H1 (cell line): ENCODE measurements around the gene PPP2R5B. TPM values are rescaled to one million over a fixed set of nuclear protein-coding genes. Genes with fewer than 3 reads are reported as not detected.
A peak's percentile ranks its signal among the peaks of the same experiment; 100 is the strongest.

Source experiments
- CTCF ChIA-PET: fragments of 300-600 bp; sonication (Branson Sonifier 250); formaldehyde crosslinking; loops from one replicate; lab custom pipeline; 2021; ENCODE audit not compliant: partially characterized antibody; lab: Charles Lee
- POLR2A ChIA-PET: fragments of 300-600 bp; sonication (Branson Sonifier 250); formaldehyde crosslinking; loops from one replicate; lab custom pipeline; 2021; ENCODE audit warnings: inconsistent platforms; ENCODE audit not compliant: partially characterized antibody; lab: Charles Lee
- DNase-seq, 2 experiments: peaks; one replicate each; pipeline versions ENCODE4 v3.0.0 to v3.0.0-alpha.2; 2010 to 2022; ENCODE audit warnings: low spot score in 2 of 2, low read depth in 1 of 2, mixed read lengths in 1 of 2
- FAIRE-seq: peaks from 2 replicates; lab custom pipeline; 2011; peaks lifted over from hg19 to GRCh38; lab: Jason Lieb, UNC
- H2AFZ ChIP-seq: 2 replicates; pipeline ENCODE4 v1.8.1; 2012; ENCODE audit warnings: low read length, inconsistent platforms
- H2AK5ac ChIP-seq: 2 replicates; pipeline ENCODE4 v1.6.1; 2013; ENCODE audit warnings: low read depth, low read length
- H2BK120ac ChIP-seq: replicated peaks from 2 replicates; pipeline ENCODE3; 2013; ENCODE audit warnings: low read depth, low read length, inconsistent platforms
- H2BK12ac ChIP-seq: 2 replicates; pipeline ENCODE4 v1.6.1; 2013; ENCODE audit warnings: low read depth, low read length
- H2BK15ac ChIP-seq: 2 replicates; pipeline ENCODE4 v1.6.1; 2013; ENCODE audit warnings: low read length
- H2BK20ac ChIP-seq: 2 replicates; pipeline ENCODE4 v1.6.1; 2013; ENCODE audit warnings: low read length
- H2BK5ac ChIP-seq: 2 replicates; pipeline ENCODE4 v1.6.1; 2013; ENCODE audit warnings: low read depth, low read length
- H3K14ac ChIP-seq: 2 replicates; pipeline ENCODE4 v1.6.1; 2013; ENCODE audit warnings: inconsistent platforms; ENCODE audit not compliant: insufficient read length
- H3K18ac ChIP-seq: 2 replicates; pipeline ENCODE4 v1.6.1; 2013; ENCODE audit warnings: low read length; ENCODE audit errors: extremely low read depth
- H3K23ac ChIP-seq: 2 replicates; pipeline ENCODE4 v1.6.1; 2013; ENCODE audit warnings: inconsistent platforms; ENCODE audit not compliant: insufficient read length
- H3K23me2 ChIP-seq: 2 replicates; pipeline ENCODE4 v1.6.1; 2013; ENCODE audit warnings: low read depth, low read length
- H3K27ac ChIP-seq: 2 replicates; pipeline ENCODE4 v1.6.1; 2011; ENCODE audit warnings: low read depth, low read length, inconsistent platforms
- H3K27me3 ChIP-seq, 4 experiments: replicated peaks in 1 of 4; 1 replicate in 1 of 4; 2 replicates in 3 of 4; pipeline versions ENCODE4 v1.6.1 to v1.8.1; 2011 to 2013; ENCODE audit warnings: low read length in 3 of 4, mild to moderate bottlenecking in 3 of 4, inconsistent platforms in 2 of 4, mixed read lengths in 2 of 4, moderate library complexity in 1 of 4; ENCODE audit not compliant: control insufficient read depth in 3 of 4, insufficient read depth in 3 of 4; ENCODE audit errors: extremely low read depth in 1 of 4
- H3K36me3 ChIP-seq, 4 experiments: 2 replicates each; pipeline versions ENCODE4 v1.6.1 to v1.8.1; 2011 to 2013; ENCODE audit warnings: mild to moderate bottlenecking in 4 of 4, low read length in 3 of 4, moderate library complexity in 2 of 4, control low read depth in 1 of 4, inconsistent platforms in 1 of 4; ENCODE audit not compliant: insufficient read depth in 4 of 4, control insufficient read depth in 2 of 4
- H3K4ac ChIP-seq: replicated peaks from 2 replicates; pipeline ENCODE3; 2013; ENCODE audit warnings: low read length, low read depth, mixed read lengths, inconsistent platforms; ENCODE audit not compliant: insufficient read length
- H3K4me1 ChIP-seq, 4 experiments: replicated peaks in 1 of 4; 1 replicate in 1 of 4; 2 replicates in 3 of 4; pipeline versions ENCODE4 v1.6.1 to v1.8.1; 2011 to 2013; ENCODE audit warnings: low read length in 3 of 4, inconsistent platforms in 2 of 4, mixed read lengths in 1 of 4; ENCODE audit not compliant: insufficient read depth in 4 of 4, control insufficient read depth in 3 of 4
- H3K4me2 ChIP-seq, 2 experiments: 2 replicates each; pipeline versions ENCODE4 v1.6.1 to v1.8.1; 2011 to 2013; ENCODE audit warnings: low read depth in 2 of 2, low read length in 2 of 2, control low read depth in 1 of 2, inconsistent platforms in 1 of 2, mild to moderate bottlenecking in 1 of 2; ENCODE audit not compliant: insufficient read depth in 1 of 2
- H3K4me3 ChIP-seq, 4 experiments: fragments of 200-600, 300-600 bp in 1 of 4; sonication (generic), shearing (Covaris generic), sonication (Bioruptor Twin) in 1 of 4; 2 replicates each; pipeline versions ENCODE4 v1.5.1 to v1.8.1; 2011 to 2016; ENCODE audit warnings: low read length in 4 of 4, low read depth in 3 of 4, control low read depth in 2 of 4, inconsistent platforms in 2 of 4, mild to moderate bottlenecking in 2 of 4, mixed read lengths in 1 of 4, moderate library complexity in 1 of 4; ENCODE audit not compliant: insufficient read depth in 2 of 4; ENCODE audit errors: extremely low read depth in 1 of 4
- H3K56ac ChIP-seq: replicated peaks from 2 replicates; pipeline ENCODE3; 2013; ENCODE audit warnings: low read depth, mild to moderate bottlenecking, mixed read lengths, low read length, inconsistent platforms; ENCODE audit not compliant: insufficient read length
- H3K79me1 ChIP-seq: 2 replicates; pipeline ENCODE4 v1.6.1; 2013; ENCODE audit warnings: low read depth, low read length, control low read depth
- H3K79me2 ChIP-seq, 2 experiments: 2 replicates each; pipeline versions ENCODE4 v1.6.1 to v1.8.1; 2012 to 2013; ENCODE audit warnings: low read length in 2 of 2, mild to moderate bottlenecking in 2 of 2, inconsistent platforms in 1 of 2; ENCODE audit not compliant: insufficient read depth in 2 of 2, control insufficient read depth in 1 of 2
- H3K9ac ChIP-seq, 4 experiments: replicated peaks in 1 of 4; 1 replicate in 1 of 4; 2 replicates in 3 of 4; pipeline versions ENCODE4 v1.6.1 to v1.8.1; 2011 to 2013; ENCODE audit warnings: low read depth in 3 of 4, low read length in 3 of 4, control low read depth in 2 of 4, mild to moderate bottlenecking in 2 of 4, moderate library complexity in 2 of 4, inconsistent platforms in 1 of 4; ENCODE audit errors: extremely low read depth in 1 of 4
- H3K9me3 ChIP-seq, 2 experiments: 2 replicates each; pipeline versions ENCODE4 v1.6.1 to v1.8.1; 2012 to 2013; ENCODE audit warnings: mild to moderate bottlenecking in 2 of 2, moderate library complexity in 2 of 2, control low read depth in 1 of 2, inconsistent platforms in 1 of 2, low read depth in 1 of 2, low read length in 1 of 2, mixed read lengths in 1 of 2; ENCODE audit not compliant: insufficient read depth in 2 of 2
- H4K20me1 ChIP-seq, 2 experiments: replicated peaks in 1 of 2; 2 replicates each; pipeline versions ENCODE3 to v1.8.1; 2011 to 2013; ENCODE audit warnings: inconsistent platforms in 2 of 2, low read length in 2 of 2, mild to moderate bottlenecking in 1 of 2; ENCODE audit not compliant: insufficient read depth in 2 of 2, control insufficient read depth in 1 of 2
- H4K5ac ChIP-seq: 2 replicates; pipeline ENCODE4 v1.6.1; 2013; ENCODE audit warnings: low read length, low read depth, mixed read lengths, inconsistent platforms; ENCODE audit not compliant: insufficient read length
- H4K8ac ChIP-seq: 2 replicates; pipeline ENCODE4 v1.8.0; 2013; ENCODE audit warnings: mild to moderate bottlenecking, moderate library complexity, low read length, inconsistent platforms; ENCODE audit not compliant: insufficient read depth; ENCODE audit errors: extremely low read depth
- H4K91ac ChIP-seq: replicated peaks from 2 replicates; pipeline ENCODE3; 2013; ENCODE audit warnings: low read length, mixed read lengths, inconsistent platforms; ENCODE audit not compliant: insufficient read length
- CTBP2 ChIP-seq: IDR thresholded peaks from 2 replicates; pipeline ENCODE4 v1.7.0; 2011; ENCODE audit warnings: borderline replicate concordance, mild to moderate bottlenecking, moderate library complexity, mixed read lengths, low read length; ENCODE audit not compliant: insufficient read depth, insufficient read length
- EGR1 ChIP-seq: IDR thresholded peaks from 2 replicates; pipeline ENCODE4 v1.6.1; 2011; ENCODE audit warnings: low read depth, low read length, borderline replicate concordance
- RBBP5 ChIP-seq: IDR thresholded peaks from 2 replicates; pipeline ENCODE4 v1.7.1; 2012; ENCODE audit warnings: low read depth, mild to moderate bottlenecking, inconsistent platforms, low read length, moderate library complexity, borderline replicate concordance
- SAP30 ChIP-seq: fragments of 300-600 bp; sonication (generic); IDR thresholded peaks from 2 replicates; pipeline ENCODE4 v1.7.1; 2012; ENCODE audit warnings: low read length, moderate library complexity, mild to moderate bottlenecking, inconsistent platforms; ENCODE audit not compliant: insufficient read depth, insufficient replicate concordance
- SIN3A ChIP-seq, 2 experiments: IDR thresholded peaks in 1 of 2; conservative IDR thresholded peaks in 1 of 2; 2 replicates each; pipeline ENCODE4 v1.6.1; 2011 to 2012; ENCODE audit warnings: low read length in 2 of 2, improper control_type of control experiment in 1 of 2, low read depth in 1 of 2, mild to moderate bottlenecking in 1 of 2
- SUZ12 ChIP-seq: fragments of 200-600 bp; sonication (generic); IDR thresholded peaks from 2 replicates; pipeline ENCODE4 v1.6.1; 2012; ENCODE audit warnings: mild to moderate bottlenecking, inconsistent platforms, low read length, moderate library complexity, mixed read lengths
- ZNF274 ChIP-seq: IDR thresholded peaks from 2 replicates; pipeline ENCODE4 v1.7.0; 2012; ENCODE audit warnings: low read length, borderline replicate concordance; ENCODE audit errors: extremely low read depth
- WGBS, 2 experiments: shearing (Covaris generic) in 1 of 2; methylation state at CpG; one replicate each; pipeline versions ENCODE4 v1.1.6 to v1.1.7; 2013 to 2015; ENCODE audit warnings: low lambda C conversion rate in 2 of 2, mixed read lengths in 2 of 2, inconsistent platforms in 1 of 2, low coverage in 1 of 2, missing lambda C conversion rate in 1 of 2; ENCODE audit not compliant: insufficient replicate concordance in 2 of 2, insufficient coverage in 1 of 2, insufficient read length in 1 of 2; ENCODE audit errors: extremely low coverage in 1 of 2, missing lambda C conversion rate in 1 of 2; 5-methylcytosine and 5-hydroxymethylcytosine counted together
- polyA plus RNA-seq, 7 experiments: library from polyadenylated mRNA; depleted of rRNA in 3 of 7; stranded (reverse) in 5 of 7; unstranded in 2 of 7; fragments of >200 nt in 5 of 7; fragments of 200-250 nt in 2 of 7; gene quantifications; 1 replicate in 5 of 7; 2 replicates in 1 of 7; 4 replicates in 1 of 7; pipeline versions ENCODE4 v1.2.1 to v1.2.3, GENCODE V29; 2011 to 2013; ENCODE audit warnings: missing spikeins in 2 of 7, mixed read lengths in 2 of 7
- total RNA-seq: library from RNA; stranded (reverse); fragmentation: NEBNext Ultra II Directional; extraction: Animal tissue kit (Norgen Biotek cat#: 25700); gene quantifications from 2 replicates; pipeline ENCODE4 v1.2.1, GENCODE V29; 2021

Gene PPP2R5B
- total and polyA plus RNA-seq, 2 of the 8 experiments (the other 6 are each of a cell fraction or from before 2014, with no cell fraction given), result 4.9 to 5.1 TPM

GRCh38 chr11:64879244-64879900 lies 45.1 kb upstream of the PPP2R5B start:
- H2BK20ac ChIP-seq, result no peak overlapping the region
- H2BK120ac ChIP-seq, result no peak overlapping the region
- 25% methylated on average over 16 of the region's 16 CpGs; no CpG with 5 or more reads in 1 of the 2 experiments for WGBS, 2 experiments
- H4K91ac ChIP-seq, result no peak overlapping the region
- H3K56ac ChIP-seq, result peak overlapping the region; percentile 47
- H3K14ac ChIP-seq, result no peak overlapping the region
- H2BK12ac ChIP-seq, result peak overlapping the region; percentile 60; the same call in 1 of the 2 replicates
- H3K9me3 ChIP-seq, result no peaks in the 10 kb centered on the region
- H3K79me2 ChIP-seq, result no peaks in the 10 kb centered on the region
- no peak overlapping the region for H2AFZ ChIP-seq
- peaks cover 0 to 6% (median 2%) of the 10 kb centered on the region in 4 experiments; a peak in 4 of 7 replicates for H3K27me3 ChIP-seq
- CTCF ChIA-PET, result interaction anchor here (0.7 to 32.2 kb wide), 6 partner anchors 13 to 135 kb away, joined by 3 to 1058 read pairs (median 4); partner anchors contain the start of genes ARL2, BATF2 and CDC42BPG
- H4K5ac ChIP-seq, result no peak overlapping the region
- no peaks in the 10 kb centered on the region for H3K79me1 ChIP-seq
- H3K23me2 ChIP-seq, result peaks cover 16% of the 10 kb centered on the region
- peak overlapping the region; percentile 57 to 94 (median 74) for H3K4me3 ChIP-seq
- FAIRE-seq, result no peak
- TF ChIP-seq SAP30, result peak; percentile 4
- no peak for TF ChIP-seq EGR1
- TF ChIP-seq RBBP5, result no peak
- no peak for TF ChIP-seq SIN3A (conservative IDR thresholded peaks at IDR 0.05 in 1 of 2, IDR thresholded peaks at IDR 0.05 in 1 of 2; ENCODE audit: low read depth in 1 of 2, low read length in 2 of 2)
- TF ChIP-seq ZNF274, result no peak
- TF ChIP-seq SUZ12, result no peak
- no peak for TF ChIP-seq CTBP2
- H3K9ac ChIP-seq, result peak overlapping the region; percentile 84 to 86 (median 86)
- H3K36me3 ChIP-seq, result no peaks in the 10 kb centered on the region
- H3K18ac ChIP-seq, result peak overlapping the region; percentile 42
- H3K23ac ChIP-seq, result no peak overlapping the region
- peak overlapping the region; percentile 71 for H3K27ac ChIP-seq
- H3K4me2 ChIP-seq, result peak overlapping the region; percentile 79 to 84
- H4K8ac ChIP-seq, result peak overlapping the region; percentile 11; the same call in 1 of the 2 replicates
- no peaks in the 10 kb centered on the region for H4K20me1 ChIP-seq
- DNase-seq, result no peak
- POLR2A ChIA-PET, result interaction anchor here (0.6 to 24.6 kb wide), 9 partner anchors 8 to 220 kb away, joined by 3 to 408 read pairs (median 5); partner anchors contain the start of genes MEN1 and PPP2R5B
- H2AK5ac ChIP-seq, result no peak overlapping the region
- peaks cover 0 to 22% (median 11%) of the 10 kb centered on the region in 4 experiments; a peak in 6 of 7 replicates for H3K4me1 ChIP-seq
- peak overlapping the region; percentile 83; the same call in 1 of the 2 replicates for H2BK5ac ChIP-seq
- H3K4ac ChIP-seq, result peak overlapping the region; percentile 29
- no peak overlapping the region for H2BK15ac ChIP-seq
